Mesendoderm (in vitro differentiated cells): Measurements from ENCODE around the gene ABHD17C.

Experiments
- DNase-seq: peaks from one replicate; pipeline ENCODE4 v3.0.0; 2013
- H2AK5ac ChIP-seq: 2 replicates; pipeline ENCODE4 v1.6.1; 2013; ENCODE audit warnings: low read length, inconsistent platforms
- H2BK120ac ChIP-seq: 2 replicates; pipeline ENCODE4 v1.6.1; 2013; ENCODE audit warnings: low read depth, mild to moderate bottlenecking, low read length, moderate library complexity, mixed read lengths
- H2BK15ac ChIP-seq: replicated peaks from 2 replicates; pipeline ENCODE4 v1.6.1; 2013; ENCODE audit warnings: low read depth, mild to moderate bottlenecking, moderate library complexity
- H2BK5ac ChIP-seq: 2 replicates; pipeline ENCODE4 v1.6.1; 2013; ENCODE audit warnings: low read length, inconsistent platforms
- H3K18ac ChIP-seq: 2 replicates; pipeline ENCODE4 v1.6.1; 2013; ENCODE audit warnings: mild to moderate bottlenecking, low read length, mixed read lengths
- H3K23ac ChIP-seq: one replicate; pipeline ENCODE4 v1.6.1; 2013; ENCODE audit warnings: low read length
- H3K27ac ChIP-seq: 2 replicates; pipeline ENCODE4 v1.5.1; 2013; ENCODE audit warnings: low read depth, mild to moderate bottlenecking, inconsistent platforms, low read length, moderate library complexity
- H3K27me3 ChIP-seq: 2 replicates; pipeline ENCODE4 v1.6.1; 2013; ENCODE audit warnings: low read length, control low read depth, mild to moderate bottlenecking, inconsistent platforms; ENCODE audit not compliant: insufficient read depth, poor library complexity
- H3K36me3 ChIP-seq: 2 replicates; pipeline ENCODE4 v1.6.1; 2013; ENCODE audit warnings: low read length, inconsistent platforms; ENCODE audit not compliant: control insufficient read depth, insufficient read depth
- H3K4ac ChIP-seq: one replicate; pipeline ENCODE4 v1.6.1; 2013; ENCODE audit warnings: low read depth, mild to moderate bottlenecking, low read length, moderate library complexity
- H3K4me1 ChIP-seq: 2 replicates; pipeline ENCODE4 v1.6.1; 2013; ENCODE audit warnings: low read depth, low read length, inconsistent platforms; ENCODE audit not compliant: control insufficient read depth
- H3K4me2 ChIP-seq: 2 replicates; pipeline ENCODE4 v1.6.1; 2013; ENCODE audit warnings: low read length
- H3K4me3 ChIP-seq: 2 replicates; pipeline ENCODE4 v1.5.1; 2013; ENCODE audit warnings: mild to moderate bottlenecking, low read length
- H3K56ac ChIP-seq: one replicate; pipeline ENCODE4 v1.6.1; 2013; ENCODE audit warnings: low read length
- H3K79me1 ChIP-seq: 2 replicates; pipeline ENCODE4 v1.6.1; 2013; ENCODE audit warnings: low read length, inconsistent platforms
- H3K79me2 ChIP-seq: 2 replicates; pipeline ENCODE4 v1.6.1; 2013; ENCODE audit warnings: mild to moderate bottlenecking, low read length; ENCODE audit not compliant: control insufficient read depth, insufficient read depth
- H3K9ac ChIP-seq: 2 replicates; pipeline ENCODE4 v1.6.1; 2013; ENCODE audit warnings: low read length, inconsistent platforms
- H4K5ac ChIP-seq: one replicate; pipeline ENCODE4 v1.6.1; 2013; ENCODE audit warnings: low read length
- H4K8ac ChIP-seq: one replicate; pipeline ENCODE4 v1.6.1; 2013; ENCODE audit warnings: low read depth, mild to moderate bottlenecking, control low read depth, low read length, moderate library complexity
- WGBS: extraction: QIAGEN DNeasy Blood & Tissue Kit; methylation state at CpG from one replicate; pipeline ENCODE4 v1.1.7; 2013; ENCODE audit warnings: low lambda C conversion rate, missing lambda C conversion rate; ENCODE audit not compliant: insufficient coverage; ENCODE audit errors: extremely low coverage; 5-methylcytosine and 5-hydroxymethylcytosine counted together

ABHD17C gene

GRCh38 chr15:80778621-80778963 is 83.5 kb downstream of the ABHD17C start:
- no peak overlapping the region for H2BK5ac ChIP-seq
- H4K5ac ChIP-seq: no peak overlapping the region
- no peak overlapping the region for H3K9ac ChIP-seq
- no peak overlapping the region for H3K4me3 ChIP-seq
- H2AK5ac ChIP-seq: no peak overlapping the region
- H3K79me2 ChIP-seq: no peaks in the 10 kb centered on the region
- no peak overlapping the region for H3K56ac ChIP-seq
- peaks cover 5% of the 10 kb centered on the region for H3K27me3 ChIP-seq
- WGBS: no CpG with 5 or more reads among the region's 7 CpGs
- no peak overlapping the region for H3K23ac ChIP-seq
- H3K4ac ChIP-seq: no peak overlapping the region
- no peak overlapping the region for H3K4me2 ChIP-seq
- H2BK120ac ChIP-seq: no peak overlapping the region
- no peak overlapping the region for H2BK15ac ChIP-seq
- no peak overlapping the region for H4K8ac ChIP-seq
- H3K18ac ChIP-seq: no peak overlapping the region
- no peaks in the 10 kb centered on the region for H3K36me3 ChIP-seq
- H3K27ac ChIP-seq: no peak overlapping the region
- H3K4me1 ChIP-seq: no peaks in the 10 kb centered on the region
- DNase-seq: no peak
- no peaks in the 10 kb centered on the region for H3K79me1 ChIP-seq

- Histone ChIP-seq H3K27ac (no peak within 1 kb of the TSS), H3K79me1 (no peaks in the 10 kb centered on the region)
- peak; percentile 79 for DNase-seq
Measured at GRCh38 chr15:80778964-80779657, 84.0 kb downstream of the ABHD17C start, which contains the start of gene CEMIP. CEMIP (plus strand) TSS chr15:80779370; CDS start chr15:80873880, 94,510 bp downstream.

GRCh38 chr15:80779658-80780415 is 84.7 kb downstream of the ABHD17C start:
- no peak overlapping the region for H2AK5ac ChIP-seq
- no peak overlapping the region for H3K27ac ChIP-seq
- no peak overlapping the region for H2BK15ac ChIP-seq
- H3K56ac ChIP-seq: no peak overlapping the region
- no peak overlapping the region for H2BK5ac ChIP-seq
- H3K18ac ChIP-seq: no peak overlapping the region
- H3K27me3 ChIP-seq: peaks cover 5% of the 10 kb centered on the region
- WGBS: no CpG with 5 or more reads among the region's 45 CpGs
- no peaks in the 10 kb centered on the region for H3K4me1 ChIP-seq
- peak; percentile 45 for DNase-seq
- no peak overlapping the region for H4K8ac ChIP-seq
- no peaks in the 10 kb centered on the region for H3K79me2 ChIP-seq
- no peaks in the 10 kb centered on the region for H3K36me3 ChIP-seq
- H3K9ac ChIP-seq: no peak overlapping the region
- H3K4me2 ChIP-seq: peak overlapping the region; percentile 57
- H4K5ac ChIP-seq: no peak overlapping the region
- H3K23ac ChIP-seq: no peak overlapping the region
- H3K79me1 ChIP-seq: no peaks in the 10 kb centered on the region
- no peak overlapping the region for H3K4ac ChIP-seq
- no peak overlapping the region for H3K4me3 ChIP-seq
- H2BK120ac ChIP-seq: no peak overlapping the region

More at GRCh38 chr15:80778964-80779657, 84.0 kb downstream of the ABHD17C start, which contains the start of gene CEMIP:
- no CpG with 5 or more reads among the region's 75 CpGs for WGBS
- H3K4me3 ChIP-seq: no peak within 1 kb of the TSS
- no peak within 1 kb of the TSS for H3K23ac ChIP-seq
- no peak within 1 kb of the TSS for H2BK5ac ChIP-seq
- H3K4me2 ChIP-seq: peak within 1 kb of the TSS; percentile 57
- H3K18ac ChIP-seq: no peak within 1 kb of the TSS
- H3K79me2 ChIP-seq: no peaks in the 10 kb centered on the region
- no peak within 1 kb of the TSS for H2BK15ac ChIP-seq
- H3K56ac ChIP-seq: no peak within 1 kb of the TSS
- H4K8ac ChIP-seq: no peak within 1 kb of the TSS
- H2AK5ac ChIP-seq: no peak within 1 kb of the TSS
- no peaks in the 10 kb centered on the region for H3K36me3 ChIP-seq
- no peak within 1 kb of the TSS for H4K5ac ChIP-seq
- H3K9ac ChIP-seq: no peak within 1 kb of the TSS
- H3K4me1 ChIP-seq: no peaks in the 10 kb centered on the region
- no peak within 1 kb of the TSS for H3K4ac ChIP-seq
- no peak within 1 kb of the TSS for H2BK120ac ChIP-seq
- H3K27me3 ChIP-seq: peaks cover 5% of the 10 kb centered on the region

- Histone ChIP-seq H3K79me2 (no peaks in the 10 kb centered on the region), H2BK15ac (no peak overlapping the region), H3K23ac (no peak overlapping the region), H2BK120ac (no peak overlapping the region), H3K18ac (no peak overlapping the region), H3K9ac (no peak overlapping the region), H3K27me3 (peaks cover 5% of the 10 kb centered on the region), H3K4me3 (no peak overlapping the region), H3K36me3 (no peaks in the 10 kb centered on the region), H3K56ac (no peak overlapping the region), H3K79me1 (no peaks in the 10 kb centered on the region), H4K5ac (no peak overlapping the region), H2BK5ac (no peak overlapping the region), H4K8ac (no peak overlapping the region), H3K4ac (no peak overlapping the region), H2AK5ac (no peak overlapping the region), H3K4me2 (peak overlapping the region; percentile 57), H3K27ac (no peak overlapping the region), H3K4me1 (no peaks in the 10 kb centered on the region)
- DNase-seq: peak; percentile 81
- no CpG with 5 or more reads among the region's 40 CpGs for WGBS
Measured at GRCh38 chr15:80780416-80781221, 85.5 kb downstream of the ABHD17C start.

- no peak overlapping the region for H3K4me2 ChIP-seq
- H4K8ac ChIP-seq: no peak overlapping the region
- no peak overlapping the region for H3K4me3 ChIP-seq
- no peak overlapping the region for H2BK5ac ChIP-seq
- no peak overlapping the region for H3K56ac ChIP-seq
- H4K5ac ChIP-seq: no peak overlapping the region
- no peak overlapping the region for H2BK15ac ChIP-seq
- no peak overlapping the region for H3K27ac ChIP-seq
- no peaks in the 10 kb centered on the region for H3K36me3 ChIP-seq
- no peak for DNase-seq
- H3K4ac ChIP-seq: no peak overlapping the region
- no peak overlapping the region for H3K9ac ChIP-seq
- no peak overlapping the region for H2AK5ac ChIP-seq
- H3K4me1 ChIP-seq: no peaks in the 10 kb centered on the region
- peaks cover 5% of the 10 kb centered on the region for H3K27me3 ChIP-seq
- H2BK120ac ChIP-seq: no peak overlapping the region
- no peak overlapping the region for H3K23ac ChIP-seq
- H3K79me2 ChIP-seq: no peaks in the 10 kb centered on the region
- no peaks in the 10 kb centered on the region for H3K79me1 ChIP-seq
- no peak overlapping the region for H3K18ac ChIP-seq
Measured at GRCh38 chr15:80783260-80783659, 88.2 kb downstream of the ABHD17C start.
